Transverse colon (tissue), 4 donors: ENCODE measurements around the gene PITPNM1. TPM values are rescaled to one million over a fixed set of nuclear protein-coding genes. Genes with fewer than 3 reads are reported as not detected.

Experiments
- DNase-seq: peaks from one replicate; pipeline ENCODE4 v3.0.0-alpha.2; 2019
- H3K27ac ChIP-seq, 4 donors: fragments of 200-600 bp; sonication (generic); 2 replicates each; pipeline ENCODE4 v1.5.1; 2016 to 2018; ENCODE audit warnings: inconsistent platforms in 4 of 4
- H3K27me3 ChIP-seq: fragments of 200-600 bp; sonication (generic); 2 replicates; pipeline ENCODE4 v1.5.1; 2017; ENCODE audit warnings: inconsistent platforms
- H3K36me3 ChIP-seq, 4 donors: fragments of 200-600 bp; sonication (generic); 2 replicates each; pipeline ENCODE4 v1.5.1; 2017 to 2019; ENCODE audit warnings: inconsistent platforms in 4 of 4
- H3K4me1 ChIP-seq, 4 donors: fragments of 200-600 bp; sonication (generic); 2 replicates each; pipeline ENCODE4 v1.5.1; 2017 to 2020; ENCODE audit warnings: inconsistent platforms in 4 of 4
- H3K4me3 ChIP-seq, 4 donors: fragments of 200-600 bp; sonication (generic); 1 replicate in 1 of 4; 2 replicates in 3 of 4; pipeline versions ENCODE4 v1.5.1 to v1.6.1; 2017 to 2019; ENCODE audit warnings: inconsistent platforms in 4 of 4
- H3K9me3 ChIP-seq, 2 donors: fragments of 200-600 bp; sonication (generic); 2 replicates each; pipeline ENCODE4 v1.5.1; 2017 to 2019; ENCODE audit warnings: inconsistent platforms in 2 of 2
- CTCF ChIP-seq, 5 experiments: fragments of 200-600 bp in 3 of 5; fragments of 450-650 bp in 2 of 5; sonication (generic) in 3 of 5; IDR thresholded peaks; 1 replicate in 2 of 5; 2 replicates in 3 of 5; pipeline ENCODE4 v1.5.1; 2016 to 2017; ENCODE audit warnings: antibody characterized with exemption in 5 of 5, inconsistent platforms in 3 of 5, mild to moderate bottlenecking in 2 of 5, moderate library complexity in 1 of 5
- EP300 ChIP-seq: sonication (generic); formaldehyde crosslinking; IDR thresholded peaks from one replicate; pipeline ENCODE4 v1.6.1; 2017; ENCODE audit warnings: antibody characterized with exemption, low read depth
- POLR2A ChIP-seq: fragments of 450-650 bp; IDR thresholded peaks from one replicate; pipeline ENCODE4 v1.6.1; 2016; ENCODE audit warnings: antibody characterized with exemption, mild to moderate bottlenecking, moderate library complexity
- POLR2AphosphoS5 ChIP-seq, 3 donors: sonication (generic); formaldehyde crosslinking; IDR thresholded peaks; one replicate each; pipeline ENCODE4 v1.6.1; 2016; ENCODE audit warnings: antibody characterized with exemption in 3 of 3
- WGBS, 2 donors: methylation state at CpG; one replicate each; pipeline ENCODE4 v1.1.5; 2018; ENCODE audit warnings: low coverage in 1 of 2; 5-methylcytosine and 5-hydroxymethylcytosine counted together
- in situ Hi-C, 4 donors: fragments of 200-750 bp; cut with MboI; loops; one replicate each; pipeline versions ENCODE4 v1.15.0 to v1.15.1; 2017; ENCODE audit warnings: low sequenced_read_pairs in 3 of 4, low pct_ligation_motif_present in 1 of 4, low pct_unique_long_range_greater_than_20kb in 1 of 4
- intact Hi-C: fragments of 100-400 bp; cut with DNase I; formaldehyde crosslinking; loops from one replicate; pipeline ENCODE4 v1.15.1; 2023; ENCODE audit warnings: low total_unique reads
- total RNA-seq, 4 donors: library from RNA; depleted of rRNA; stranded (reverse); fragments of >200 nt; gene quantifications; one replicate each; pipeline ENCODE4 v1.1.0, GENCODE V29; 2016

The PITPNM1 gene
- total RNA-seq, 4 donors from 2014 or later: 23.5 to 451 (median 60.8) TPM

- TF ChIP-seq POLR2A: no peak
- TF ChIP-seq POLR2AphosphoS5 (IDR thresholded peaks at IDR 0.05): no peak
- no peak for TF ChIP-seq EP300
- TF ChIP-seq CTCF (IDR thresholded peaks at IDR 0.05): no peak
- in situ Hi-C loops (no loop called here), intact Hi-C loops (no loop called here)
- Histone ChIP-seq H3K36me3 (no peaks in the 10 kb centered on the region), H3K27ac (no peak within 1 kb of the TSS), H3K9me3 (no peaks in the 10 kb centered on the region), H3K4me1 (peaks cover 0 to 22% (median 12%) of the 10 kb centered on the region in 4 donors), H3K27me3 (no peaks in the 10 kb centered on the region), H3K4me3 (no peak within 1 kb of the TSS)
- DNase-seq: no peak
- 68% methylated on average over 20 of the region's 23 CpGs; no CpG with 5 or more reads in 1 of the 2 donors for WGBS, 2 donors
Observed at GRCh38 chr11:67522844-67523555, 17.8 kb upstream of the PITPNM1 start, which contains the start of gene CABP2. CABP2 (minus strand) TSS chr11:67523446; CDS start chr11:67523326, 120 bp downstream.

- Histone ChIP-seq H3K27me3 (no peaks in the 10 kb centered on the region), H3K9me3 (no peaks in the 10 kb centered on the region), H3K4me1 (peaks cover 0 to 22% (median 12%) of the 10 kb centered on the region in 4 donors), H3K36me3 (no peaks in the 10 kb centered on the region), H3K4me3 (no peak overlapping the region), H3K27ac (no peak overlapping the region)
- in situ Hi-C loops (no loop called here), intact Hi-C loops (no loop called here)
- no peak for DNase-seq
- 93% methylated on average over 15 of the region's 15 CpGs; no CpG with 5 or more reads in 1 of the 2 donors for WGBS, 2 donors
- no peak for TF ChIP-seq POLR2AphosphoS5 (IDR thresholded peaks at IDR 0.05)
- TF ChIP-seq POLR2A: no peak
- TF ChIP-seq EP300: no peak
- no peak for TF ChIP-seq CTCF (IDR thresholded peaks at IDR 0.05)
Observed at GRCh38 chr11:67522338-67522737, 17.2 kb upstream of the PITPNM1 start.

GRCh38 chr11:67521924-67522323, 16.8 kb upstream of the PITPNM1 start:
- Histone ChIP-seq H3K9me3 (no peaks in the 10 kb centered on the region), H3K4me1 (peaks cover 0 to 22% (median 12%) of the 10 kb centered on the region in 4 donors), H3K27me3 (no peaks in the 10 kb centered on the region), H3K36me3 (no peaks in the 10 kb centered on the region), H3K4me3 (no peak overlapping the region), H3K27ac (no peak overlapping the region)
- no peak for TF ChIP-seq EP300
- no peak for TF ChIP-seq POLR2A
- no peak for TF ChIP-seq CTCF (IDR thresholded peaks at IDR 0.05)
- no peak for TF ChIP-seq POLR2AphosphoS5 (IDR thresholded peaks at IDR 0.05)
- in situ Hi-C loops: no loop called here
- DNase-seq: no peak
- WGBS, 2 donors: 82 to 90% methylated on average over 8 to 10 of the region's 10 CpGs
- intact Hi-C loops: no loop called here

GRCh38 chr11:67520856-67521824, 16.0 kb upstream of the PITPNM1 start:
- no peaks in the 10 kb centered on the region for H3K9me3 ChIP-seq
- no peak for DNase-seq
- no peak for TF ChIP-seq EP300
- no peak for TF ChIP-seq POLR2AphosphoS5 (IDR thresholded peaks at IDR 0.05)
- no peak for TF ChIP-seq POLR2A
- no peak for TF ChIP-seq CTCF (IDR thresholded peaks at IDR 0.05)
- H3K27me3 ChIP-seq: no peaks in the 10 kb centered on the region
- WGBS, 2 donors: 89 to 93% methylated on average over 4 to 16 of the region's 16 CpGs
- intact Hi-C loops (no loop called here), in situ Hi-C loops (no loop called here)
- peaks cover 0 to 22% (median 12%) of the 10 kb centered on the region in 4 donors for H3K4me1 ChIP-seq
- H3K27ac ChIP-seq: no peak overlapping the region
- H3K4me3 ChIP-seq: no peak overlapping the region
- H3K36me3 ChIP-seq: no peaks in the 10 kb centered on the region
